Measurements from ENCODE around the gene EEFSEC. TPM values are rescaled to one million over a fixed set of nuclear protein-coding genes. Genes with fewer than 3 reads are reported as not detected.

The EEFSEC gene
- total RNA-seq, 1 donor: 5.1 TPM

GRCh38 chr3:128452678-128453275 is 299.5 kb downstream of the EEFSEC start:
- Histone ChIP-seq H3K4me3 (ENCODE audit: insufficient read depth, low read length) (no peak overlapping the region), H4K20me1 (ENCODE audit: insufficient read depth, low read length) (no peaks in the 10 kb centered on the region), H3K27me3 (ENCODE audit: insufficient read depth, low read length) (peaks cover 57% of the 10 kb centered on the region), H3K4me1 (ENCODE audit: insufficient read depth, low read length) (no peaks in the 10 kb centered on the region), H3K36me3 (ENCODE audit: insufficient read depth, low read length) (no peaks in the 10 kb centered on the region), H3K4me2 (ENCODE audit: insufficient read depth, low read length) (no peak overlapping the region), H3K27ac (ENCODE audit: low read depth, low read length) (no peak overlapping the region), H2AFZ (ENCODE audit: low read length) (no peak overlapping the region), H3K79me2 (ENCODE audit: insufficient read depth, low read length) (no peaks in the 10 kb centered on the region), H3K9me3 (ENCODE audit: low read depth, low read length) (no peaks in the 10 kb centered on the region)
- TF ChIP-seq CTCF (IDR thresholded peaks at IDR 0.05; ENCODE audit: extremely low read depth, low read depth, low read length): no peak
- DNase-seq (ENCODE audit: insufficient read length, low spot score, missing footprints): no peak

- no peak overlapping the region for H3K27ac ChIP-seq (ENCODE audit: low read depth, low read length)
These were observed 300.4 kb downstream of the EEFSEC start for GRCh38 chr3:128453501-128454309.

GRCh38 chr3:128454310-128454618 is 301.0 kb downstream of the EEFSEC start:
- no peaks in the 10 kb centered on the region for H3K4me1 ChIP-seq (ENCODE audit: insufficient read depth, low read length)
- no peak for TF ChIP-seq CTCF (IDR thresholded peaks at IDR 0.05; ENCODE audit: extremely low read depth, low read depth, low read length)
- H3K4me3 ChIP-seq (ENCODE audit: insufficient read depth, low read length): no peak overlapping the region
- peaks cover 57% of the 10 kb centered on the region for H3K27me3 ChIP-seq (ENCODE audit: insufficient read depth, low read length)
- DNase-seq (ENCODE audit: insufficient read length, low spot score, missing footprints): no peak
- no peak overlapping the region for H2AFZ ChIP-seq (ENCODE audit: low read length)
- H3K4me2 ChIP-seq (ENCODE audit: insufficient read depth, low read length): no peak overlapping the region
- no peaks in the 10 kb centered on the region for H3K36me3 ChIP-seq (ENCODE audit: insufficient read depth, low read length)
- no peak overlapping the region for H3K27ac ChIP-seq (ENCODE audit: low read depth, low read length)
- no peaks in the 10 kb centered on the region for H3K9me3 ChIP-seq (ENCODE audit: low read depth, low read length)
- H3K79me2 ChIP-seq (ENCODE audit: insufficient read depth, low read length): no peaks in the 10 kb centered on the region
- no peaks in the 10 kb centered on the region for H4K20me1 ChIP-seq (ENCODE audit: insufficient read depth, low read length)

More at GRCh38 chr3:128453501-128454309, 300.4 kb downstream of the EEFSEC start:
- Histone ChIP-seq H3K9me3 (ENCODE audit: low read depth, low read length) (no peaks in the 10 kb centered on the region), H2AFZ (ENCODE audit: low read length) (no peak overlapping the region), H4K20me1 (ENCODE audit: insufficient read depth, low read length) (no peaks in the 10 kb centered on the region), H3K4me3 (ENCODE audit: insufficient read depth, low read length) (no peak overlapping the region), H3K4me2 (ENCODE audit: insufficient read depth, low read length) (no peak overlapping the region), H3K4me1 (ENCODE audit: insufficient read depth, low read length) (no peaks in the 10 kb centered on the region), H3K27me3 (ENCODE audit: insufficient read depth, low read length) (peaks cover 57% of the 10 kb centered on the region), H3K36me3 (ENCODE audit: insufficient read depth, low read length) (no peaks in the 10 kb centered on the region), H3K79me2 (ENCODE audit: insufficient read depth, low read length) (no peaks in the 10 kb centered on the region)
- no peak for DNase-seq (ENCODE audit: insufficient read length, low spot score, missing footprints)
- TF ChIP-seq CTCF (IDR thresholded peaks at IDR 0.05; ENCODE audit: extremely low read depth, low read depth, low read length): no peak

GRCh38 chr3:128455116-128455515 is 301.8 kb downstream of the EEFSEC start:
- Histone ChIP-seq H3K4me2 (ENCODE audit: insufficient read depth, low read length) (no peak overlapping the region), H3K79me2 (ENCODE audit: insufficient read depth, low read length) (no peaks in the 10 kb centered on the region), H3K4me1 (ENCODE audit: insufficient read depth, low read length) (no peaks in the 10 kb centered on the region), H3K9me3 (ENCODE audit: low read depth, low read length) (no peaks in the 10 kb centered on the region), H3K36me3 (ENCODE audit: insufficient read depth, low read length) (no peaks in the 10 kb centered on the region), H3K27me3 (ENCODE audit: insufficient read depth, low read length) (peaks cover 57% of the 10 kb centered on the region), H2AFZ (ENCODE audit: low read length) (no peak overlapping the region), H3K27ac (ENCODE audit: low read depth, low read length) (no peak overlapping the region), H3K4me3 (ENCODE audit: insufficient read depth, low read length) (no peak overlapping the region), H4K20me1 (ENCODE audit: insufficient read depth, low read length) (no peaks in the 10 kb centered on the region)
- TF ChIP-seq CTCF (IDR thresholded peaks at IDR 0.05; ENCODE audit: extremely low read depth, low read depth, low read length): no peak
- no peak for DNase-seq (ENCODE audit: insufficient read length, low spot score, missing footprints)
